HG03060 (cell line): ENCODE measurements around the gene ATP12A.

Experiments used
- ATAC-seq: cut with Tn5 transposase; IDR thresholded peaks from one replicate; pipeline ENCODE4 v1.9.1; 2021; ENCODE audit warnings: low read depth, moderate number of reproducible peaks; ENCODE audit not compliant: unreplicated experiment

ATP12A gene

GRCh38 chr13:24724714-24725113 is 44.5 kb downstream of the ATP12A start:
- no peak for ATAC-seq

DNA sequence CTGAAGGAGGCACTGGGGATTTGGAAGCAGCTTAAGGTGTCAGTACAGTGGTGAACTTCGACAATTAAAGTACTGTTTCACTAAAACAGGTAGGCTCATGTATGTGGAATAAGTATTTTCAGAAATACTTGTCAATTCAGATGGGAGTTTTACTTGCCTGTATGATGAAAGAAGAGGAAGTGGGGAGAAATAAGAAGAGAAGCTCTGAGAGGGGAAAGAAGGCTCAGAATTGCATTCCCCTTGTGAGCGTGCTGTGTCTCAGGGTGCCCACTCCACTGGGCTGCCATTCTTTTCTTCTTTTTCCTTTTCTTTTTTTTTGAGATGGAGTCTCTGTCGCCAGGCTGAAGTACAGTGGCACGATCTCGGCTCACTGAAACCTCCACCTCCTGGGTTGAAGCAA is 45.2 kb downstream of the ATP12A start:
- no peak for ATAC-seq

DNA sequence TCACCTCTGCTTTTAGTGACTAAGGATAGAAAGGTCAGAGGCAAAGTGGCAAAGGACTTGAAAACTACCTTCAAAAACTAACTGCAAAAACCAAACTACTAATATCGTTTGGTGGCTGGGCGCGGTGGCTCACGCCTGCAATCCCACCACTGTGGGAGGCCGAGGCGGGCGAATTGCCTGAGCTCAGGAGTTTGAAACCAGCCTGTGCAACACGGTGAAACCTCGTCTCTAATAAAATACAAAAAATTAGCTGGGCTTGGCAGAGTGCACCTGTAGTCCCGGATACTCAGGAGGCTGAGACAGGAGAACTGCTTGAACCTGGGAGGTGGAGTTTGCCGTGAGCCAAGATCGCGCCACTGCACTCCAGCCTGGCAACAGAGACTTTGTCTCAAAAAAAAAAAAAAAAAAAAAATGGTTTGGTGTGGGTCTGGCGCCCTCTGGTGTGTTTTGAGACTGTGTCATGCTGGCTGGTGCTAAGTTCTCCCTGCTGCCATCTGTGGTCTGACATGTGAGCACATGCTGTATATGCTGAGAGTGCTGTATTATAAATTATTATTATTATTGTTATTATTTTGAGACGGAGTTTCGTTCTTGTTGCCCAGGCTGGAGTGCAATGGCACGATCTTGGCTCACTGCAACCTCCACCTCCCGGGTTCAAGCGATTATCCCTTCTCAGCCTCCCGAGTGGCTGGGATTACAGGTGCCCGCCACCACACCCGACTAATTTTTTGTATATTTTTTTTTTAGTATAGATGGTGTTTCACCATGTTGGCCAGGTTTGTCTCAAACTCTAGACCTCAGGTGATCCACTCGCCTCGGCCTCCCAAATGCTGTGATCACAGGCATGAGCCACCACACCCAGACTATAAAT is 47.8 kb downstream of the ATP12A start:
- peak; percentile 62 for ATAC-seq

DNA sequence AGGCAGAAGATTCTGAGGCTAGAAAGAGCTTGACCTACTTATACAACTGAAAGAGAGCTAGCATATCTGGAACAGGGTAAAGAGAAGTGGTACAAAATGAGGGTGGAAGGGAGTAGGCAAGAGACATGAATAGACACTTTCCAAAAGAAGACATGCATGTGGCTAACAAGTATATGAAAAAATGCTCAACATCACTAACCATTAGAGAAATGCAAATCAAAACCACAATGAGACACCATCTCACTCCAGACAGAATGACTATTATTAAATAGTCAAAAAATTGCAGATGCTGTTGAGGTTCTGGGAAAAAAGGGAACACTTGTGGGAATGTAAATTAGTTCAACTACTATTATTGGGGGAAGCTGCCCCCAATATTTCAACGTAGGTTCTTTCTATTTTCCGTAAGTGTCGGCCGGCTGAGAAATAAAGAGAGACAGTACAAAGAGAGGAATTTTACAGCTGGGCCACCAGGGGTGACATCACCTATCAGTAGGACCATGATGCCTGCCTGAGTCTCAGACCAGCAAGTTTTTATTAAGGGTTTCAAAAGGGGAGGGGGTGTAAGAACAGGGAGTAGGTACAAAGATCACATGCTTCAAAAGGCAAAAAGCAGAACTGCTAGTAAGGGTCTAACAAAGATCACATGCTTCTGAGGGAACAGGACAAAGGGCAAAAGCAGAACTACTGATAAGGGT is 50.8 kb downstream of the ATP12A start:
- peak; percentile 73 for ATAC-seq

GRCh38 chr13:24734950-24735349 is 54.7 kb downstream of the ATP12A start:
- ATAC-seq, result no peak

DNA sequence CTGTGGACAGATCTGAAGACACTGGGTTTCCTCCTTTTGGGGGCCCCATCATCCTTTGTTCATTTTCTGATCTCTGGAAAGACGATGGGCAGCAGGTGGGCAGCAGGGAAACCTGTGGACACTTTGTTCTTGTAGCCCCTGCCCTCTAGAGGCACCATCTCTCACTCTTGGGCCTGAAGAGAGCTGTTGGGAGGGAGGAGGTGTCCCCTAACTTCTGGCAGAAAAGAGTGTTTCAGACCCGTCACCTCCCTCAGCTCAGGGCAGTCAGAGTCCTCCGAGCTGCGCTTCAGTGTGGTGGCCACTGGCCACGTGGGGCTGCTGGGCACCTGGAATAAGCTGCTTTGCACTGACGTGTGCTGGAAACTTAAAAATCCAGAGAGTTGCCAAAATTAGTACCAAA is 56.8 kb downstream of the ATP12A start:
- ATAC-seq, result no peak

DNA sequence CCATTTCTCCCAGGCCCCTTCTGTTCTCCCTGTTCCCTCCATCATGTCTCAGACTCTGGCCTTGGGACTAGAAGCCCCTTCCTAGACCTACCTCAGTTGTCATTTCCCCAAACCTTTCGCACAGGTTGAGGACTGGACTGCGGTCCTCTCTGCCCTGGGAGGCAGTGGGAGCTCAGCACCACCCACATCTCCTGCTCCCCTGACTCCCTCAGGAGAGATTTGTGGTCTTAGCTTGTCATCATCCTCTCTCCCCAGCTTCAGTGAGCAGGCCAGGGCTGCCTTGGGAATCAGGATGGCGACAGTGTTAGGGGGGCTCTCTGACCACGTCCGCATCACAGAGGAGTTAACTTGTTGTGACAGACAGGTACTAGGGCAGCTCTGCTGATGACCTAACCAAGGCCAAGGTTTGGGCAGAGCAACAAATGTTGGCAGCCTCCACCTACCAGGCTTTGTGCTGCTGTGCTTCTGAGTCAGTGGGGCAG is 58.2 kb downstream of the ATP12A start:
- ATAC-seq, result no peak

GRCh38 chr13:24740014-24740890 is 60.0 kb downstream of the ATP12A start:
- ATAC-seq, result no peak

- no peak for ATAC-seq
Observed at GRCh38 chr13:24741016-24741662, 60.9 kb downstream of the ATP12A start.

DNA sequence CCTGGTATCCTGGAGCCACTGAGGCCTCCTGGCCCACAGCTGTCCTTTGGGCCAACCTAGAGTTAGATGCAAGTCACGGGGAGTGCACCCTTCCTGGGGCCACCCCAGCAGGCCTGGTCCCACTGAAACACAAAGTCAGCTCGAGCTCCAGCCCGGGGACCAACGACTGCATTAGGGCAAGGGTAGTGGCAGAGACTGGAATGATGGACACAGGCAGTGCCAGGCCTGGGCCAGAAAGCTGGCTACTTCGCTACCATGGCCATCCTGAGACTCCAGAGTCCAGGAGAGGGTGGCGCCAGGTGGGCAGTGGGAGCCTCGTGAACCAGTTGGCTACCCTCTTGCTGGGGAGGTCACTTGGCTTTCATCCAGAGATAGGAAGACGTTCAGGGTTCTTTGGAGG is 61.6 kb downstream of the ATP12A start:
- ATAC-seq, result no peak

DNA sequence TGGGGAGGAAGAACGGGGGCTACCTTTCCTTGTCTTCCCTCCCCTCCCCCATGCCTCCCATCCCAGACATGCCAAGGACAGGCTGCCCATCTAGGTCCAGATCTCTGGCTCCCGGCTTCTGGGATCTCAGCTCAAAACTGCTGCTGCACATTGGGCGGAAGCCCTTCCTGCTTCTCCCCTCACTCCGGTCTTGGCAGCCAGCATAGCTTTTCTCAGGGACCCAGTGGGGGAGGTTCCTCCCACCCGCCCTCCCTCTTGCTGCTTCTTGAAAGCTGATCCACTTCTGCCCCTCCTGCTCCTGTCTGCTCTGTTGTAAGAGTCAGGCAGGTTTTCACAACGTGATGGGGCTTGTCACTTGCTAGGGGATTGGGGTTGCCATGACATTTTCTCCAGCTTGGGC is 62.1 kb downstream of the ATP12A start:
- ATAC-seq, result no peak

- ATAC-seq, result no peak
Observed at GRCh38 chr13:24742977-24743376, 62.8 kb downstream of the ATP12A start.

GRCh38 chr13:24744247-24744646 is 64.0 kb downstream of the ATP12A start:
- no peak for ATAC-seq

GRCh38 chr13:24745516-24745860 is 65.3 kb downstream of the ATP12A start:
- no peak for ATAC-seq

- no peak for ATAC-seq
Observed at GRCh38 chr13:24745861-24746617, 65.8 kb downstream of the ATP12A start.

- ATAC-seq, result no peak
Observed at GRCh38 chr13:24746618-24747247, 66.5 kb downstream of the ATP12A start.

- ATAC-seq, result no peak
Observed at GRCh38 chr13:24747248-24748060, 67.2 kb downstream of the ATP12A start.

GRCh38 chr13:24748061-24748400 is 67.8 kb downstream of the ATP12A start:
- ATAC-seq, result no peak

DNA sequence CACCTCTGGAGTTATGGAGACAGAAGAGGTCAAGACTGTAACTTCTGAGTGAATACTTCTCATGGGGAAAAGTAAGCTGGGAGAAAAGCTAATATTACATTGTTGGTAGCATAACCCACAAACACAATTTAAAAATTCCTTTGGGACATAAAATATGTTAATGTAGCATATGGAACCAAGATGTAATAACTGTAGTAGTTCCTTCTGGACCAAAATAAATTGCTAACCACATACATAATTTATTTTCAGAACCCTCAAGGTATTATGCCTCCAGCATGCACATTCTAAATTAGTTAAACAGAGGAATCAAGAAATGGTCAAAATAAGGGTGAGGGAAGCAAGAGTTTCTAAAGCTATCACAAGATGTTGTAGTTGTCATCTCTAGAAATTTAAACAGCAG is 79.0 kb downstream of the ATP12A start:
- no peak for ATAC-seq
